T-cell (primary cell): ENCODE results near the gene RTP5. TPM values are rescaled to one million over a fixed set of nuclear protein-coding genes. Genes with fewer than 3 reads are reported as not detected.
"Not testable (repeated sequence)": the region's sequence is repeated elsewhere in the genome, so short reads cannot be mapped to it uniquely, and the experiment has no call there.

ENCODE experiments used
- ATAC-seq, 4 experiments: fragments of 200-7000 bp in 3 of 4; fragments of 150-1000 bp in 1 of 4; cut with Tn5 transposase; replicated peaks in 1 of 4; 1 replicate in 3 of 4; 2 replicates in 1 of 4; pipeline ENCODE4 v1.10.0; 2021; ENCODE audit warnings: moderate library complexity in 3 of 4, mild to moderate bottlenecking in 2 of 4, moderate number of reproducible peaks in 1 of 4
- CTCF ChIA-PET, 2 donors: fragments of 300-600 bp; sonication (Branson Sonifier 250); formaldehyde crosslinking; loops; one replicate each; lab custom pipeline; 2022; ENCODE audit warnings: antibody characterized with exemption in 2 of 2; lab: Charles Lee
- POLR2A ChIA-PET, 2 donors: fragments of 300-600 bp; sonication (Branson Sonifier 250); formaldehyde crosslinking; loops; one replicate each; lab custom pipeline; 2022; ENCODE audit warnings: antibody characterized with exemption in 2 of 2; lab: Charles Lee
- DNase-seq, 35 experiments: peaks; one replicate each; pipeline versions ENCODE4 v3.0.0 to v3.0.0-alpha.2; 2013 to 2023
- H3K27ac ChIP-seq: one replicate; pipeline ENCODE4 v1.5.1; 2013; ENCODE audit warnings: low read length
- H3K27me3 ChIP-seq, 2 experiments: replicated peaks in 1 of 2; 1 replicate in 1 of 2; 2 replicates in 1 of 2; pipeline versions ENCODE4 v1.6.1 to v1.7.0; 2013; ENCODE audit warnings: low read length in 1 of 2, mixed read lengths in 1 of 2; ENCODE audit not compliant: control insufficient read depth in 2 of 2, insufficient read depth in 2 of 2; ENCODE audit errors: extremely low read depth in 1 of 2
- H3K36me3 ChIP-seq, 2 donors: 1 replicate in 1 of 2; 2 replicates in 1 of 2; pipeline versions ENCODE4 v1.6.1 to v1.7.0; 2013; ENCODE audit warnings: low read length in 1 of 2; ENCODE audit not compliant: control insufficient read depth in 2 of 2, insufficient read depth in 1 of 2; ENCODE audit errors: extremely low read depth in 1 of 2
- H3K4me1 ChIP-seq, 2 experiments: 1 replicate in 1 of 2; 2 replicates in 1 of 2; pipeline versions ENCODE4 v1.6.1 to v1.7.0; 2013; ENCODE audit warnings: low read length in 2 of 2, mixed read lengths in 1 of 2; ENCODE audit not compliant: insufficient read depth in 2 of 2, control insufficient read depth in 1 of 2; ENCODE audit errors: extremely low read depth in 1 of 2
- H3K4me3 ChIP-seq, 2 donors: 1 replicate in 1 of 2; 2 replicates in 1 of 2; pipeline versions ENCODE4 v1.5.1 to v1.7.0; 2013; ENCODE audit warnings: mild to moderate bottlenecking in 2 of 2, low read length in 1 of 2, moderate library complexity in 1 of 2; ENCODE audit not compliant: control insufficient read depth in 1 of 2; ENCODE audit errors: extremely low read depth in 1 of 2
- H3K9me3 ChIP-seq: 2 replicates; pipeline ENCODE4 v1.7.0; 2013
- H3K27ac Mint-ChIP-seq, 2 donors: one replicate each; pipeline ENCODE4 v1.8.0; 2020 to 2021; ENCODE audit warnings: mild to moderate bottlenecking in 2 of 2, mixed read lengths in 2 of 2
- H3K27me3 Mint-ChIP-seq, 2 donors: one replicate each; pipeline ENCODE4 v1.8.0; 2021 to 2022; ENCODE audit warnings: mixed read lengths in 2 of 2
- H3K36me3 Mint-ChIP-seq: one replicate; pipeline ENCODE4 v1.8.0; 2021; ENCODE audit warnings: mixed read lengths
- H3K4me1 Mint-ChIP-seq, 3 donors: one replicate each; pipeline ENCODE4 v1.8.0; 2020 to 2022; ENCODE audit warnings: mixed read lengths in 3 of 3, mild to moderate bottlenecking in 1 of 3
- H3K4me3 Mint-ChIP-seq, 3 donors: one replicate each; pipeline ENCODE4 v1.8.0; 2020 to 2022; ENCODE audit warnings: mild to moderate bottlenecking in 3 of 3, mixed read lengths in 3 of 3, moderate library complexity in 3 of 3
- H3K9me3 Mint-ChIP-seq, 3 donors: one replicate each; pipeline ENCODE4 v1.8.0; 2020 to 2022; ENCODE audit warnings: mixed read lengths in 3 of 3
- WGBS: methylation state at CpG from one replicate; pipeline ENCODE4 v1.1.5; 2013; ENCODE audit warnings: missing lambda C conversion rate; ENCODE audit not compliant: insufficient coverage; 5-methylcytosine and 5-hydroxymethylcytosine counted together
- total RNA-seq, 35 experiments: library from RNA in 6 of 35; stranded (reverse) in 6 of 35; fragments of 120-200 nt in 1 of 35; gene quantifications; one replicate each; pipeline versions ENCODE4 v1.2.1 to v1.2.4 and lab custom pipeline; 2013 to 2026

Gene RTP5
- total RNA-seq, 5 donors from 2014 or later (not counting 1 experiment from before 2014, with no cell fraction given) = 0.26 to 1.4 (median 1.3) TPM

DNA sequence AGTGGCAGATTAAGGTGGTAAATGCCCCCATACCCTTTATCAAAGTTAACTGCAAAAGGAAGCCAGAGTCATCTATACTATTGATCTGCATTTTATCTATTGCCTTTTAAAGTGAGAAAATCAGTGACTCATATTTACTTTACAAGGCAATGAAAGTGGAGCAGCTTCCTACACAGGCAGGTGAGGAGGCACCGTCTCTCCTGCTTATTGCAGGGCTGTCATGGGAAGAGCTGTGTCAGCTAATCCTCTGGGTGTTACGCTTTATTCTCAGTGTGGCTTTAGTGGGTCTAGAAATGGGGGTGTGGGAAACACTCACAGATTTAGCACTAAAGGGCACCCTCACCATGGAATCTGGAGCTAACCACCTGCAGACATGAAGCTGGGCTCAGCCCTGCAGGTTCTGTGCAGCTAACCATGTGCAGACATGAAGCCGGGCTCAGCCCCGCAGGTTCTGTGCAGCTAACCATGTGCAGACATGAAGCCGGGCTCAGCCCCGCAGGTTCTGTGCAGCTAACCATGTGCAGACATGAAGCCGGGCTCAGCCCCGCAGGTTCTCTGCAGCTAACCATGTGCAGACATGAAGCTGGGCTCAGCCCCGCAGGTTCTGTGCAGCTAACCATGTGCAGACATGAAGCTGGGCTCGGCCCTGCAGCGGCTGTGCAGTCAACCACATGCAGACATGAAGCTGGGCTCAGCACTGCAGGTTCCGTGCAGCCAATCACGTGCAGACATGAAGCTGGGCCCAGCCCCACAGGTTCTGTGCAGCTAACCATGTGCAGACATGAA lies 53.5 kb downstream of the RTP5 start:
- POLR2A ChIA-PET, H3K27ac ChIP-seq, H3K4me3 ChIP-seq, H3K4me1 ChIP-seq, H3K36me3 ChIP-seq, ATAC-seq, H3K27me3 Mint-ChIP-seq, H3K9me3 ChIP-seq, DNase-seq, H3K27ac Mint-ChIP-seq, H3K27me3 ChIP-seq, H3K36me3 Mint-ChIP-seq, H3K4me3 Mint-ChIP-seq, CTCF ChIA-PET, H3K9me3 Mint-ChIP-seq: not testable (repeated sequence)
- peaks cover 0 to 17% (median 14%) of the 10 kb centered on the region in 3 donors for H3K4me1 Mint-ChIP-seq
- WGBS = 75% methylated on average over 11 of the region's 13 CpGs

Other genes starting within 250 kb of the RTP5 start
- 10 to 100 TPM; 27.3 to 34.5 (median 29.7) TPM for gene THAP4, start 232.6 kb upstream of the RTP5 start, total RNA-seq
- gene ATG4B, start 232.0 kb upstream of the RTP5 start, total RNA-seq = 100 to 1,000 TPM in 4 of 5 donors, 10 to 100 TPM in 1; 98.4 to 127 (median 108) TPM
- 10 to 100 TPM; 11.6 to 23.6 (median 18.2) TPM for gene DTYMK, start 182.9 kb upstream of the RTP5 start, total RNA-seq
- 10 to 100 TPM; 63.0 to 98.0 (median 77.4) TPM for gene ING5, start 167.7 kb upstream of the RTP5 start, total RNA-seq
- 10 to 100 TPM; 48.6 to 58.3 (median 54.0) TPM for gene D2HGDH, start 135.1 kb upstream of the RTP5 start, total RNA-seq
- 1 to 10 TPM in 1 of 5 donors, under 1 TPM in 1, not detected in 3; 0.80 to 1.4 TPM for gene GAL3ST2, start 92.9 kb upstream of the RTP5 start, total RNA-seq
- gene NEU4, start 60.5 kb upstream of the RTP5 start, total RNA-seq = 1 to 10 TPM in 2 of 5 donors, under 1 TPM in 1, not detected in 2; 0.26 to 1.6 (median 1.4) TPM
- gene PDCD1, start 10.8 kb upstream of the RTP5 start, total RNA-seq = 1 to 10 TPM; 1.3 to 6.8 (median 5.2) TPM